Stimulated activated CD4-positive, alpha-beta T cell treated with anti-CD3 and anti-CD28 coated beads, Interleukin-1b, Interleukin-23, amount 100 ng/mL, for 4 hours (primary cell): ENCODE data around the gene SAC3D1.
A peak's percentile ranks its signal among the peaks of the same experiment; 100 is the strongest.

Experiments
- DNase-seq, 2 donors: peaks; one replicate each; pipeline ENCODE4 v3.0.0-alpha.2; 2020; ENCODE audit warnings: low read depth in 2 of 2

The SAC3D1 gene

GRCh38 chr11:65026810-65027209 is 14.2 kb upstream of the SAC3D1 start:
- DNase-seq, result no peak

- DNase-seq, result peak; percentile 72 to 87
Measured at GRCh38 chr11:65027213-65028067, 13.6 kb upstream of the SAC3D1 start, which contains the start of gene SNX15. TSS of gene SNX15 (plus strand) at chr11:65027439. CDS start at chr11:65027538, 99 bp downstream.

- no peak for DNase-seq
Measured at GRCh38 chr11:65032216-65032615, 8.8 kb upstream of the SAC3D1 start.

GRCh38 chr11:65034423-65034822 is 6.6 kb upstream of the SAC3D1 start:
- DNase-seq, result no peak

- DNase-seq, result no peak
Measured at GRCh38 chr11:65035579-65035978, 5.4 kb upstream of the SAC3D1 start.

- DNase-seq, result no peak
Measured at GRCh38 chr11:65036931-65037330, 4.1 kb upstream of the SAC3D1 start.

- DNase-seq, result no peak
Measured at GRCh38 chr11:65040520-65040846, 527 bp upstream of the SAC3D1 start.

GRCh38 chr11:65042891-65043290 is 1.9 kb downstream of the SAC3D1 start:
- no peak for DNase-seq

- no peak for DNase-seq
Measured at GRCh38 chr11:65043881-65044501, 3.0 kb downstream of the SAC3D1 start.

- DNase-seq, result no peak
Measured at GRCh38 chr11:65045061-65045460, 4.1 kb downstream of the SAC3D1 start.

- DNase-seq, result no peak
Measured at GRCh38 chr11:65045728-65046127, 4.7 kb downstream of the SAC3D1 start.

GRCh38 chr11:65047581-65048422 is 6.8 kb downstream of the SAC3D1 start:
- DNase-seq, result peak in 1 of 2 donors; percentile 32

- no peak for DNase-seq
Measured at GRCh38 chr11:65051398-65051858, 10.4 kb downstream of the SAC3D1 start.

GRCh38 chr11:65053827-65054508 is 13.0 kb downstream of the SAC3D1 start:
- no peak for DNase-seq

GRCh38 chr11:65055538-65055937 is 14.5 kb downstream of the SAC3D1 start:
- DNase-seq, result no peak

GRCh38 chr11:65056999-65057398 is 16.0 kb downstream of the SAC3D1 start:
- no peak for DNase-seq

GRCh38 chr11:65057526-65057925 is 16.5 kb downstream of the SAC3D1 start:
- no peak for DNase-seq

GRCh38 chr11:65058012-65058411 is 17.0 kb downstream of the SAC3D1 start:
- no peak for DNase-seq

- no peak for DNase-seq
Measured at GRCh38 chr11:65058419-65059054, 17.5 kb downstream of the SAC3D1 start, which contains the start of gene NAALADL1. TSS of gene NAALADL1 (minus strand) at chr11:65058553. CDS start at chr11:65058521, 32 bp downstream.

- no peak for DNase-seq
Measured at GRCh38 chr11:65059523-65059922, 18.5 kb downstream of the SAC3D1 start.
